GM18507 (cell line): ENCODE measurements around the gene CAPSL.
"Not testable (repeated sequence)": the region's sequence is repeated elsewhere in the genome, so short reads cannot be mapped to it uniquely, and the experiment has no call there.

Experiments used
- DNase-seq: peaks from one replicate; pipeline ENCODE4 v3.0.0; 2011; ENCODE audit warnings: low read depth; ENCODE audit not compliant: insufficient read length; ENCODE audit errors: extremely low spot score
- FAIRE-seq: peaks from 2 replicates; lab custom pipeline; 2011; peaks lifted over from hg19 to GRCh38; lab: Jason Lieb, UNC

The CAPSL gene

GRCh38 chr5:35919191-35919590 lies 19.2 kb downstream of the CAPSL start:
- FAIRE-seq (no peak), DNase-seq (no peak)

GRCh38 chr5:35908814-35909213 lies 29.6 kb downstream of the CAPSL start:
- FAIRE-seq: no peak
- no peak for DNase-seq

GRCh38 chr5:35908228-35908627 lies 30.2 kb downstream of the CAPSL start:
- DNase-seq (no peak), FAIRE-seq (no peak)

GRCh38 chr5:35904443-35905132 lies 33.8 kb downstream of the CAPSL start:
- DNase-seq (no peak), FAIRE-seq (peak; percentile 78)

- FAIRE-seq (no peak), DNase-seq (no peak)
These were observed 34.7 kb downstream of the CAPSL start for GRCh38 chr5:35903631-35904203.

DNA sequence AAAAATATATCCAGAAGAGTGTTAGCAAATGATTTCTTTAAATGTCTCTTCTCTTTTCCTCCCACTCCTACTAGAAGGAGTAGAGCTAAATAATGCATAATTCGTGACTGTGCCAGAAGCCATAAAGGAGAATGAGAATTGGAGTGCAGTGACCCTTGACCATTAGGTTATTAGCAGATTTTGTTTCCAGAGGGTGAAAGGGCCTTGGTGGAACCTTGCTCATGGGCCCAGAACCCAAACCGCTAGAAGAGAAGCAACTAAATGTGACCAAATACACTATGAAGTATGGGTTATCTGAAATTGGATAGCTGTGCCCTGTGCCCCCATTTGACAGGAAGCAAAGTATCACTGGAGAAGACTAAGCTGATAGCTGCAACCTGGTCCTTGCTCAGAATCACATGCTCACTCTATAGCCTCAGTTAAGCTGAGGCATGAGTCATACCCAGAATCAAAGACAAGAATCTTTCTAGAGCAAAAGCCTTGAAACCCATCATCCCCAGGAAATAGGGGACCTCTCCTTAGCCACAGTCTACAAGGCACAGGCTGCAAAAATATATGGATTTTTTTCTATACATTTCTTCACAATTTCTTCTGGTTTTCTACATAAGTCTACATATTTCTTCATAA lies 36.3 kb downstream of the CAPSL start:
- DNase-seq (no peak), FAIRE-seq (peak; percentile 65)

DNA sequence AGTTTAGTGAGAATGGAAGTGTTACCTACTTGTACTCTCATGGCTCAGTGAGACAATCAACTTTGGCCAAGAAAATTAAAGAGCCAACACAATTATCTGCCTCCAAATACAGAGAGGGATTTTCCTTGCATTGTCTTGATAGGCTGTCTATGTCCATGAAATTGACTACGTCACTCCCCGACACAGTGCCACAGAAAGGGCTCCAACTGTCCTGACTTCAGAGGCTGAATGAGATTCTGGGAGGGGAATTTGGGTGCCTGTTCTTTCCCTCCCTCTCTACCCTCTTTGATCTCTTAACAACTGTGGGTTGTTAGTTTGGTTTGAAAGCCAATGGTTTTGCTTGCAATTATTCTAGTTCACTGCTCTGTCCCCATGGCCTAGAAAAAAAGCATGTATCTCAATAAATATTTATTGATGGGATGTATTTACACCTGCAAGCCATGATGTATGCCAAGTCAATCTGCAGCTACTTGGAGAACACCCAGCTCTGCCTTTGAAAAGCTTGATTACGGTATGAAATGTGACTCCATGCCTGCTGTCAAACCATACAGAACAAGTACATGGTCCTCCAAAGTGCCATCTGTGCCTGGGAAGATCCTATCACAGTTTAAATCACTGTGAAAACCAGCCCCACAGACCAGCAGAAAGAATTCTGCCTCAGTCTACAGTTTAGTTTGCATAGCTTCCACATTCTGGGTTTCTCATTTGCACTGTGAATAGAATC lies 37.3 kb downstream of the CAPSL start:
- no peak for FAIRE-seq

DNA sequence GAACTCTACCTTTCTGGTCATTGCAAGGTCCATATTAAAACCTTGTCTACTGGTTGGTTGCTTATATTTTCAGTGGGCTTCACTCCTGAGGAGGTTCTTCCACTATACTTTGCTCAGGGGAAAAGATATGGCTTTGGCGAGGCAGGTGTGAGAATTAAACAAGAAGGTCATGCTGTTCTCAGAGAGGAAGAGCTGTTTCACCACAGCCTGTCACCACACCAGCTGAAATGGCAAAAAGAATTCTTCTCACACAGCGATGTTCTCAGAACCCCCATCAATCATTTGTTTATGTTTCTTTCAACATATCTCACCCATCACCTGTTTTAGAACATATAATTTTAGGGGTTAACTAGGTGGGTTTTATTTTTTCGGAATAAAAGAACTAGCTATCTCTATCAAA lies 38.6 kb downstream of the CAPSL start:
- DNase-seq: no peak
- peak; percentile 5 for FAIRE-seq

More for the DNA sequence above, 37.3 kb downstream of the CAPSL start:
- no peak for DNase-seq

GRCh38 chr5:35898952-35899660 lies 39.3 kb downstream of the CAPSL start:
- no peak for FAIRE-seq
- no peak for DNase-seq

GRCh38 chr5:35894131-35894530 lies 44.3 kb downstream of the CAPSL start:
- no peak for DNase-seq
- FAIRE-seq: no peak

DNA sequence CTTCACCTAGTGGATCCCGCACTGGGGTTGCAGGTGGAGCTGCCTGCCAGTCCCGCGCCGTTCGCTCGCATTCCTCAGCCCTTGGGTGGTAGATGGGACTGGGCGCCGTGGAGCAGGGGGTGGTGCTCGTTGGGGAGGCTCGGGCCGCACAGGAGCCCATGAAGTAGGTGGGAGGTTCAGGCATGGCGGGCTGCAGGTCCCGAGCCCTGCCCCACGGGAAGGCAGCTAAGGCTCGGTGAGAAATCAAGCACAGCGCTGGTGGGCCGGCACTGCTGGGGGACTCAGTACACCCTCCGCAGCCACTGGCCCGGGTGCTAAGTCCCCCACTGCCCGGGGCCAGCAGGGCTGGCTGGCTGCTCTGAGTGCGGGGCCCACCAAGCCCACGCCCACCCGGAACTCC lies 45.6 kb downstream of the CAPSL start:
- not testable (repeated sequence) for FAIRE-seq

DNA sequence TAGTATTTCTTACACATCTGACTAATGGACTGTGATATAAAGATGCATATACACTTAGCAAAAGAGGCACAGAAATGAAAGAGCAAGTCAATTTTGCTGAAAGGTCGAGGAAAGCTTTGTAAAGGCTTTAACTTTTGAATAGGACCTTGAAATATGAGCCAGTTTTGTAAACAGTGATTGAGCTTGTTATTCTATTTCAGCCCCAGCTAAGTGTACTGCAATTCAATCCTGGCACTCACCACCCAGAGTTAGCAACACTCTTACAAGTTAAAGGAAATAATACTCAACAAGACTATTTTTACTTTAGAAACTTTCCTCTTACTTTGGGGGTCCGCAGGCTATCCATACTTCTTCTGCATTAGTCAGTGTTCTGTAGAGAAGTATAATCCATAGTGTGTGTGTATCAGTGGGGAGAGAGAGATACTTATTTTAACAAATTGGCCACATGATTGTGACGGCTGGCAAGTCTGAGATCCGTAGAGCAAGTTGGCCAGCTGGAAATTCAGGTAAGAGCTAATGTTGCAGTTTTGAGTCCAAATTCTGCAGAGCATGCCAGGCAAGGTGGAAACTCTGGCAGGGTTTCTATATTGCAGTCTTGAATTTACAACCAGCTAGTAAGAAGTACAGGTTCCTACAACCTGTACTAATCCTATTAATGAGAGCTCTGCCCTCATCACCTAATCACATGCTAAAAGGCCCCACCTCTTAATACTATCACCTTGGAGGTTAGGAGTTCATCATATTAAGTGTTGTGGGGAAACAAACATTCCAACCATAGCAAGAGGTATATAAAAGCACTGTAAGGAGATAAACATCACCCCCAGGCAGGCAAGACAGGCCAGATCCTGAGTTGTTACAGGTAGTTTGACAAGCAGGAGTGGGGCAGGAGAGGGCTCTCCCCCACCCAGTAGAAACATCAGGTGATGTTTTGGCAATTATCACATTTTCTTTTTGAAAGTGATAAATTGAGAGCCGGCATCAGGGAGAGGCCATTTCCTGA lies 48.1 kb downstream of the CAPSL start:
- DNase-seq: no peak
- no peak for FAIRE-seq

More for the DNA sequence above, 45.6 kb downstream of the CAPSL start:
- DNase-seq: not testable (repeated sequence)

- DNase-seq: no peak
- no peak for FAIRE-seq
These were observed 50.9 kb downstream of the CAPSL start for GRCh38 chr5:35887321-35888100.

- no peak for DNase-seq
- FAIRE-seq: no peak
These were observed 52.0 kb downstream of the CAPSL start for GRCh38 chr5:35886381-35886780.

GRCh38 chr5:35884773-35885172 lies 53.6 kb downstream of the CAPSL start:
- FAIRE-seq (no peak), DNase-seq (no peak)

GRCh38 chr5:35884191-35884769 lies 54.1 kb downstream of the CAPSL start:
- DNase-seq: no peak
- FAIRE-seq: no peak

- DNase-seq (no peak), FAIRE-seq (no peak)
These were observed 56.7 kb downstream of the CAPSL start for GRCh38 chr5:35881758-35882157.

- FAIRE-seq (no peak), DNase-seq (no peak)
These were observed 58.3 kb downstream of the CAPSL start for GRCh38 chr5:35880156-35880555.
